NCI-H1930 (cell line): ENCODE data around the gene LAMB3.
A peak's percentile ranks its signal among the peaks of the same experiment; 100 is the strongest.
"Not testable (repeated sequence)": the region's sequence is repeated elsewhere in the genome, so short reads cannot be mapped to it uniquely, and the experiment has no call there.

ENCODE experiments used
- DNase-seq, 2 experiments: peaks; one replicate each; lab custom pipeline; 2025; lab: John Stamatoyannopoulos, UW

LAMB3 gene

DNA sequence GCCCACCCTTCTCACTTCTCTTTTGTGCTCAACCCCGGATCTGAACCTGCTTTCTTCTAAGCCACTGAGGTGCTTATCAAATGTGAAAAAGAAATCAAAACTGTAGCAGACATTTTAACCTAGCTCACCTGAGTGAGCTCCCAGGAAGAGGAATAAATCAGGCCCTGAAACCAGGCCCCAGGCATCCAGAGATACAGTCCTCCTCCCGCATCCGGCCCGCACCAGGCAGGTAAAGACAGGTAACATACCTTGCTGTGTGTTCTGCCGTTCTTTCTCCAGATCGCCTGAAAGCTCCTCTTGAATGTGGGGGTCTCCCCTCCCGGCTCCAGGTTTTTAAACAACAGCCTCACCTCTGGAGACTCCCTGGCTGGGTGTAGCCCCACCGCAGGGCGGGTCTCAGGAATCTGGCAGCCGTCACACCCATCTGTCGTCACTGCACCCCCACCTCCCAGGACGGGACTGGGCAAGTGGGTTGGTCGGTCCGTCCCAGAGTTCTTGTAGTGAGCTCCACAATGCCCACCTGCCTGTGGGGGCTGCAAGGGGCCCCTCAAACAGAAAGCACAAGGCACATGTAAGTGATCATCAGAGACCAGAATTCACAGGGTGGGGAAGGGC is at the start of gene LAMB3:
LAMB3 (minus strand) TSS at position 305 of the 615 bp plus-strand sequence. CDS start 1,481 bp downstream, outside the sequence.
- DNase-seq, result no peak

DNA sequence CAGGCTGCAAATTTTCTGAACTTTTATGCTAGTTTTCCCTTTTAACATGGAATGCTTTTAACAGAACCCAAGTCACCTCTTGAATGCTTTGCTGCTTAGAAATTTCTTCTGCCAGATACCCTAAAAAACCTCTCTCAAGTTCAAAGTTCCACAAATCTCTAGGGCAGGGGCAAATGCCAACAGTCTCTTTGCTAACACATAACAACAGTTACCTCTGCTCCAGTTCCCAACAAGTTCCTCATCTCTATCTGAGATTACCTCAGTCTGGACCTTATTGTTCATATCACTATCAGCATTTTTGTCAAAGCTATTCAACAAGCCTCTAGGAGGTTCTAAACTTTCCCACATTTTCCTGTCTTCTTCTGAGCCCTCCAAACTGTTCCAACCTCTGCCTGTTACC is 48.5 kb upstream of the LAMB3 start:
- DNase-seq, result not testable (repeated sequence)

DNA sequence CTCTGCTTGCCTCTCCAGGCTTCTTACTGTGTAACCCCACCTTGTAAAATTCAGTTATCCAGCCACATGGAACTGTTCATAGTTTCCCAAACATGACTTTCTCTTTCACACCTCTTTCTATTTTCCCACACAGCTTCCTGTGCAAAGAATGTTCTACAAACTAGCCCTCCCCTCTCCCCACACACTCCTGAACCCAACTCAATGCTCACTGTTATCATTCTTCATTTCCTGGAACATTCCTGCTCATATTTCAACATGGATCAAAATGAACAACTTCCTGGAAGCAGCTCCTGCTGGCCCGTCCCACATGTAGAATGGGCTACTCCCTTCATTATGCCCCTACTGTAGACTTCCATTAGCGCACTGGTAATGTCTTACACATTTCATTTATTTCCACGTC is 44.9 kb upstream of the LAMB3 start:
- no peak for DNase-seq

DNA sequence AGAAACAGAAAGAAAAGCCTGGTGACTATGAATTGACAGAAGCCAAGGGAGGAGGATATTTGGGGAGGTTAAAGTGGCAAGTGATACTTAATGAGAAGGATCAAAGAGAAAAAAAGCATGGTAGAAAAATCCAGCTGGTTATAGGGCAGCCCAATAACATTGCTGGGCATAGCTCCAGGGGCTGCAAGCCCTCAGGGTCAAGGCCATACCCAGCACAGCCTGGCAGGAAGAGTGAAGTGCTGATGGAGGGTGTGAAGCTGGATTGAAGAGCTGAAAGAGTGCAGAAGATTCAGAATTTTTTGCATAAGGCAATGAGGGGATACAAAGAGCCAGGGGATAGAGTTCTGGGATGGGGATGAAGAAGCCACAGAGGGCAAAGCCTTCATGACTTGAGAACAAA is 44.4 kb upstream of the LAMB3 start:
- no peak for DNase-seq

DNA sequence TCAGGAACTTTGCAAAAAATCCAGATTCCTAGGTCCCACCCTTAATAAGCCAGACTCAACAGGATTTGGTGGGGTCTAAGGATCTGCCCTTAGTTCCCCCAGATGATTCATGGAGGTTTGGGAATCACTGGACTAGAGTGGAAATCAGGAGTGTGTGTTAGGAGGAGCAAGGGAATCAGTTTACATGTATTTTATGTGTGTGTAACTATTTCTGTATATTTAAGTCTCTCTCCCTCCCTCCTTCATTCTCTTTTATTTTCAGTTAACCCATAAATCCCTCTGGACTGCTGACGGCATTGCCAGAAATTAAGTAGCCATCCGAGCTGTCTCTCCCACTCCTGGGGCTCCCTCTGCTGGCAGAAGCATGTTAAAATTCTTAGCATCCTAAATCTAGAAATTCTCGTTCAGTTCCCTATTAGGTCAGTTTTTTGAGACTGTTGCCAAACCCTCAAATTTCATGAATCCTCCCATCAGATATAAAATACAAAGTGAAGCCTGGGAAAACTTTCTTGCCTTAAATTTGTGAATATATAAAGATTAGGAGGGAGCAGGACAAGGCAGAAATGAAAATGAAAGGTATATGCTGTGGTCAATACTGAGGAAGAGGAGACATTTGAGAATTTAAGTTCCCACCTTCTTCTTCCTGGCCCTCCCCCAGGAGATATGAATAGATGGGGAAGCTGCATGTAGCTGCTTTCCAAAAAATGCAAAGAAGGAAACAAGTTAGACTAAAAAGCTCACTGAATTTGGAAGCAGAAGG is 40.7 kb upstream of the LAMB3 start:
- peak; percentile 52 to 66 for DNase-seq

DNA sequence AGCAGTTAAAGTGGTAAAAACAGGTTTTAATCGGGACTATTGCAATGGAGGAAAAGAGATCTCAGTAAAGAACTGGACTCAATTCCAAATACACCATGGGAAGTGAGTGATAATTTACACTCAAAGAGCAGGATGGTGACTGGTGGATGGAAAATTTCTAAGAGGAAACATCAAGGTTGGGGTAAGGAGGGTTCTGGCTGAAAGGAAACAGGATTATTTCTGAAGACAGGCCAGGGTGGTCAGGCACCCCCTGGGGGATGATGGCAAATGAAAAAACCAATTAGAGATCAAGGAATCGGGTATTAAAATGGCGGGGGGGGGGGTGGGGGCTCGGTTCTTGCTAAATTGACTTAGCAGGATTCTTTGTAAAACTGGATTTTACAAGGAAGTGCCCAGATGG is 40.1 kb upstream of the LAMB3 start:
- no peak for DNase-seq

DNA sequence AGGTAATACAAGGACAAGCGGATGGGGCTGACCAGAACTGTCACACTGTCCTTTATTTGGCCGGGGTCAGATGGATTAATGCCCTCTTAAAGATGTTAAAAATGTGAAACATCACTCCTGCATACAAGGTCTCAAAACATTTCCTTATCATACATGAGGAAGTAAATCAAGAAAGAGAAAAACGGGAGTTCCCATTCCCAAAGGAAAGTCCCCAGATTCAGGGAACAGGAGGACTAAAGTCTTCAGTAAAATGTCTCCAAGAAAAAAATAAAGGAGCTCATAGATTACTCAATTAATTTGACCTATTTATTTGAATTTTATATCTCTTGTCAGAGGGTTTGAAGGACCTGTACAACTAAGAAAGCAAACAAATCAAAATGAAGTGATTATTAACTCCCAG is 39.0 kb upstream of the LAMB3 start:
- no peak for DNase-seq

DNA sequence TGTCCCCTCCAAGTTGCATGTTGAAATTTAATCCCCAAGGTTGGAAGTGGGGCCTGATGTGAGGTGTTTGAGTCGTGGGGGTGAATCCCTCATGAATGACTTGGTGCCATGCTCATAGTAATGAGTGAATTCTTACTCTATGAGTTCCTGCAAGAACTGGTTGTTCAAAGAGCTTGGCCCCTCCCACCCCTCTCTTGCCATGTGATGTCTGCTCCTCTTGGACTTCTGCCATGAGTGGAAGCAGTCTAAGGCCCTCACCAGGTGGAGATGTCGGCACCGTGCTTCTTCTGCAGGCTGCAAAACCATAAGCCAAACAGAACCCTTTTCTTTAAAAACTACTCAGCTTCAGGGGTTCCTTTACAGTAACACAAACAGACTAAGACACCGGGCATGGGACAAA is 37.3 kb upstream of the LAMB3 start:
- no peak for DNase-seq

DNA sequence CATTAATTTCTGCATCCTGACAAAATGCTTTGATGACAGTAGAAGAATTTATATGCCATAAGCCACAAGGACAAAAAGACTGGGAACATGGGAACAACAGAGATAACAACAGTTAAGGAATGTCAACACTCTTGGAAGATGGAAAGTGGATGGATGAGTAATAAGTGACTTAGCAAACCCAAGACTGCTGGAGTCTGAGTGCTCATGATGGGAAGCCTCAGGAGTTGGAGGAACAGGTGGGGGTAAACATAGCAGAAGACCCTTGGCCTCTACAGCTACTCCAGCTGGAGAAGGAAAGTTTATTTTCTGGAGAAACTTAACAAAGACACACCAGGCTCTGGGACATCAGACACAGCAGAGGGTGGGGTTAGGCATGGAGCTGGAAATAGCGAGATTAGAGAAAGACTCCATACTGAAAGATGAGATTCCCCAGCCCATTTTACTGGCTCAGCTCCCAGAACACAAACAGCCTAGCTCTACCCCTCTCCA is 36.6 kb upstream of the LAMB3 start:
- DNase-seq, result no peak

DNA sequence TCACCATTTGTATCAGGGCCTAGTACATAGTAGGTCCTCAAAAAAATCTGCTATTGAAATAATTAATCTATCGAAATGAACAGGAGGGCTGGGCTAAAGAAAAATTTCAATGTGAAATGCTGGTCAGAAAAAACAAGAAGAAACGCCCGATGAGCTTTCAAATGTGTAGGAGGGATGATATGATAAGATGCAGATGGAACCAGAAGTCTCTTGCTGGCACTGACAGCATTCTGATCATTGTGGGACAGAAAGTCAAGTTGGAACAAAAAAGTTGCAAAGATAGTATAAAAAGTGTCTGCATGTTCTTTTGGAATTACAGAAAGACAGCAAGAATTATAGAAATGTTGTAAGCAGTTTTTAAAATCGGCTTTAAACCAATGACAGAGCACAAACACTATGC is 34.1 kb upstream of the LAMB3 start:
- no peak for DNase-seq

DNA sequence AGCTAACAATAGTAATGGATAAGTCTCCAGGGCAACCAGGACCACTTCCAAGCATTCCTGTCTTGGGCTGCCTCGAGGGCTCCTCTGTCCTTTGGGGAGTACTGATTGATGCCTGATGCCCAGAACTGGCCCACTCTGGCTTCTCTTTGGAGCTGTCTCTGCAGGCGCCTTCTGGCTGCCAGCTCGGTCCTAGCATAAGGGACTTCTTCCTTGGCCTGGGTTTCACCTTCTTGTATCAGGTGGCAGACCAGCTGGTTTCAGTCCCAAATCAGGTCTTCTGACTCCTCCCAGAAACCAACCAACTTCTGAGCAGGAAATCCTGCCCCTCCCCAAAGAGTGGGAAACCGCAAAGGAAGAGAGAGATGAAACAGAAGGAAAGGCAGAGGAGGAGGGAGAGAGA is 33.6 kb upstream of the LAMB3 start:
- DNase-seq, result no peak

DNA sequence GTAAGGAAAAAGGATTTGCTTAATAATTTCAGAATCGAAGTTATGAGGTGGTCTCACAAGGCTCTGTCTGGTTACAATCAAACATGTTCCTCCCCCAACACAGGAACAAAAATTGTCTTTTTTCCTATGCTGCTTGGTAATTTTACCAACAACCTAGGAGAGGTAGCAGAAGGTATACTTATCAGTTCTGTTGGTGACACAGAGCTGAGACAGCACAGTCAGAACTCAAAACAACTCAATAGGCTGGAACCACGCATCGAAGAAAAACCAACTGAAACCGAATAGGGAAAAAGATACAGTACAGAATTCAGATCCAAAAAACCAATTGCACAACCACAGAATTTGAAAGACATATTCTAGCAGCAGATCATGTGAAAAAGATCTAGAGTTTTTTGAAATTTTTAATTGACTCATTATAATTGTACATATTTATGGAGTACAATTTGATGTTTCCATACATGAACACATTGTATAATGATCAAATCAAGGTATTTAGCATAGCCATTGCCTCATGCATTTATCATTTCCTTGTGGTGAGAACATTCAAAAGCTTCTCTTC is 26.8 kb upstream of the LAMB3 start:
- DNase-seq, result no peak

DNA sequence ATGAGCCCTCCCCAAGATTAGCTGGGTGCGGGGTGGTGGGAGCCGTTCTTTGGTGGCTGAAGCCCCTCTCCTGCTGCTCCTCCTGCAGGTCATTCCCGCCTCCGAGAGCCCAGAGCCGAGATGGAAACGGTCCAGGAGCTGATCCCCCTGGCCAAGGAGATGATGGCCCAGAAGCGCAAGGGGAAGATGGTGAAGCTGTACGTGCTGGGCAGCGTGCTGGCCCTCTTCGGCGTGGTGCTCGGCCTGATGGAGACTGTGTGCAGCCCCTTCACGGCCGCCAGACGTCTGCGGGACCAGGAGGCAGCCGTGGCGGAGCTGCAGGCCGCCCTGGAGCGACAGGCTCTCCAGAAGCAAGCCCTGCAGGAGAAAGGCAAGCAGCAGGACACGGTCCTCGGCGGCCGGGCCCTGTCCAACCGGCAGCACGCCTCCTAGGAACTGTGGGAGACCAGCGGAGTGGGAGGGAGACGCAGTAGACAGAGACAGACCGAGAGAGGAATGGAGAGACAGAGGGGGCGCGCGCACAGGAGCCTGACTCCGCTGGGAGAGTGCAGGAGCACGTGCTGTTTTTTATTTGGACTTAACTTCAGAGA is 23.4 kb upstream of the LAMB3 start:
- peak in 1 of 2 experiments; percentile 1 for DNase-seq

DNA sequence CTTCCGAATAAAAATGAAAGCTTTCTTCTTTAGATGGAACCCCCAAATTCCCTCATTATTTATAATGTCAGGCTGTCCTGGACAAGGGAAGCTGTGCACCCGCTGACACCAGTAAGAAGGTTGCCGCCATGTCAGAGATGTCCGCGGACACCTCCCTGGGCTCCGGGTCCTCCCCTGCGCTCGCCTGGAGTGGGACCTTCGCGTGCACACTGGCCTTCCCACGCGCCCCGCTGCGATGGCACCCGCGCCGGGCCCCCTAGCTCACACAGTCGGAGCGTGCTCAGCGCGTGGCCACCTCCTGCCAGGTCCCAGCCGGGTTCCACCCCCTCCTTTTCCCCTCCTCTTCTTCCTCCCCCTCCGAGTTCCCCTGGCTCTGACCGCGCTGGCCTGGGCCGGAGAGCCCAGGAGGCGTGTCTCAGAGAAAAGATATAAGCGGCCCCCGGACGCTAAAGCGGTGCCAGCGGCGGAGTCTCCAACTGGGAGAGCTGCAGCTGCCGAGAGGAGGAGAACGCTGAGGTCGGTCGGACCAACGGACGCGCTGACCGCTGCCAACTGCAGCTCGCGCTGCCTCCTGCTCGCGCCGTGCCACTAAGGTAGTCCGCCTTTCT is 22.8 kb upstream of the LAMB3 start, which contains the start of gene G0S2:
G0S2 (plus strand) TSS at position 456 of the 608 bp plus-strand sequence. CDS start 273 bp downstream, outside the sequence.
- DNase-seq, result peak; percentile 6 to 7

DNA sequence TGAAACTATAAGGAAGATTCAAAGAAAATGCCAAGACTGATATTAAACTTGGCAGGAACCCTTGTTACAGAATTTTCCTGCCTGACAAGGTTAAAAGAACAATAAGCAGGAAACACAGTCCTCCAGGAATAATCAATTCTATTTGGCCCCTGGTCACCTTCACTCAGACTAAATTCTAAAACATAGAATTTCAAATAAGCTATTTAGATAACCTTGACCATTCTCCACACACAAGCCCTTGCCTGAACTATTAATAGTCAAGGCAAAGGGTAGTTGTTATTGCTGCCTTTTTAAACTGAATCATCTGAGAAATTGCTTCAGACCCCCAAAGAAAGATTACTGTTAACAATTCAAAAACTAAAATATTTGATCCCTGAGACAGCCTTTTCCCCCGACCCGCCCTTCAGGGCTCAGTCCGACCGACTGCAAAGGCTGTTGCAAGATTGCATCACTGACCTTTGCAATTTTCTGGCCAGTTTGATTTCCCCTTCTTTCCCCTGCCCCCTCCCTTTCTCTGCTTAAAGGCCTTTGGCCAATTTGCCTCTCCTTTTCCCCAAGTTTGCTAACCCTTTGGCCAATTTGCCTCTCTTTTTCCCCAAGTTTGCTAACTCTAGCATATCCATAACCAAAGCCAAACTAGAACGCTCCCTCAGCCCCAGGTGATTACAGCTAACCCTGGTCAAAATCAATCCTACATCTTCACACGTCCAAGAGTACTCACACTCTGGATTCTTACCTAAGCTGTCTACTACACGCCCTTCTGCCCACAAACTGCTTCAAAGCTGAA is 21.6 kb upstream of the LAMB3 start:
- no peak for DNase-seq

DNA sequence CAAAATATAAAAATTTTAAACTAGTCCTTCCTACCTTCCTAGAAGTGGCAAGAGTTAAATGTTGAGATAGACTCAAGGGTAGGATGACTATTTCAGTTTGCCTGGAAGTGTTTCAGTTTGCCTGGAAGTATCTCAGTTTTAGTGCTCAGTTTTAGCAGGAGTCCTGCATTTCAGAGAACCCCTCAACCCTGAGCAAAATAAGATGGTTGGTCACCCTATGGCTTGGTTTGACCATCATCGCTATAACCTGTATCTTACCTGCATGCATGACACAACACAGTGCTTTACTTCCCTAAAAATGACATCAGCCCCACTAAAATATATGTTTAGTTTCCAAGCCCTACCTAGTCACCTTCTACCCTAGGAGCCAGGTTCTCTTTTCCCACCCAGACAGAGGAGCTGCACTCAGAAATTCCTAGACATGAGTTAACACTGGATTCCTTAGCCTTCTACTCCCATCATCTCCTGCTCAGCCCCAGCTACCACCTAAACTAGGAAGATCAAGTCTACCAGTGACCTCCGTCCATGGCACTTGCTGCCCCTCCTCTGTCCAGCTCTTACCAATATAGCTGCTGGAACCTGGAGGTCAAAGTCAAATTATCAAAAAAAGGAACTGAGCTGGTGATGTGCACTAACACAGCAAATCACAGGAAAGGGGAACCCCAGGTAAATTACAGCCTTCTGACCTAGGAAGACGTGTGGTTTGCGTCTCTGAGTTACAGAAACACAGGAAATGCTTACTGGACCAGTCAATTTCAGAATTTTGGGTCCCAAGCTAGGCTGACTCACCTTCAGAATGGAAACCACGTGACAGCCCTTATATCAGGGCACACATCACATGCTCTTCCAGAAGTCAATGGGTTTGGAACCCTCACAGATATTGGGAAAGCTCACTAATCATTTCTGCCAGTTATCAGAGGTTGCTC is 20.7 kb upstream of the LAMB3 start:
- DNase-seq, result no peak

DNA sequence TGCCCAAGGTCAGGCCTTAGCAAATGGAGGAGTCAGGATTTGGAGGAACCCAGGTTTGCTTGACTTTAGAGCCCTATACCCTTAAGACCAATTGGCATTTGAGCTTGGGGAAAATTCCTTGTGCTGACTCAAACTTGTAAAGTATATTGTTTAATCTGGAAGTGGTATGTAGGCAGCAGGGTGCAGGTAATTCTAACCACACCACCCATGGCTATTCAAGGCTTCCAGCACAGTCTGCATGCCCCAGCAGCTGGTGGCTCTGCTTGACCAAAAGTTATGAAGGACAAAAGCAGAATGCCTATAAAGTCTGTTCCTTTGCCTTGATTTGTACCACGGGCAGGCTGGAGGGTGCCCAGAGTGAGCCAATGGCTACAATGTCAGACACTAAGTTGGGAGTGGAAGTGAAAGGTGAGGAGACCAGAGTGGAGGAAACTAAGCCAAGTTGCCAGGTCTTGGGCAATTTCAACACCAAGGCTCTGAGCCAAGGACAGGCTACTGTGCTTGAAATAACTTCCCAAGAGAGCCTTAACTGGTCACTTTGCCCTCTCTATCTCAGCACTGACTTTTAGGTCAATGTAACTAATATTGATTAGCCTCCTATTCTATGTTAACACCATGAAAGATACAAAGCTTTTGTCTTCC is 18.3 kb upstream of the LAMB3 start:
- no peak for DNase-seq

DNA sequence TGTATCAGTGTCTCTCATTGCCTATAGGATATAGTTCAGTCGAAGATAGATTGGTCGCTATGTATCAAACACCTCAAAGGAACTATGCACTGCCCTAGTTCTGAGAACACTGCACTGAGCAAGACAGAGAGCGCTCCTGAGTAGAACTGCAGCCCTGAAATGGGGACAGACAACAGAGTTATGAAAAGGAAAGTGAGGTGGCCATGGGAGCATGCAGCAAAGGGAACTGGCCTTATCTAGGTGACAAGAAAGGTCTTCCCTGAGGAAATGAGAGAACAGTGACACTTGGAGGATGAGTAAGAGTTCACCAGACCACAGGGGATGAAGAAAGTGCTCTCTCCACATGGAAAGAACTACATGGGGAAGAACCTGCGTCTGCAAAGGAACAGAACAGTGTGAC is 15.5 kb upstream of the LAMB3 start:
- no peak for DNase-seq

DNA sequence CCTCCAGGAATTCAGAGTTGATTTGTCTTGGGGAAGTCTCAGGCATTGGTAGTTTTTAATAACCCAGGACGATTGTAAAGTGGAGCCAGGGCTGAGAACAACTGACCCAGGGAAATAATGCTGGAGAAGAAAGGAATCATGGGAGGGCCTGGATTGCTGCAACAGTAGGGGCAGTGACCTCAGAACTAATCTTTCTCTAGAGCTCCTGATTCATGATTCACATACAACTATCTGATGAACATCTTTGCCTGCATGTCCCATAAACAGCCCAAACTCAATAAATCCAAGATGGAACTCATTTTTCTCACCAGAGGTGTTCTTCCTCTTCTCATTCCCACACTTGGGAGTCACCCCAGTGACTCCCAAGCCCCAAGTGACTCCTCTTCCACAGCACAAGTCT is 14.9 kb upstream of the LAMB3 start:
- no peak for DNase-seq

DNA sequence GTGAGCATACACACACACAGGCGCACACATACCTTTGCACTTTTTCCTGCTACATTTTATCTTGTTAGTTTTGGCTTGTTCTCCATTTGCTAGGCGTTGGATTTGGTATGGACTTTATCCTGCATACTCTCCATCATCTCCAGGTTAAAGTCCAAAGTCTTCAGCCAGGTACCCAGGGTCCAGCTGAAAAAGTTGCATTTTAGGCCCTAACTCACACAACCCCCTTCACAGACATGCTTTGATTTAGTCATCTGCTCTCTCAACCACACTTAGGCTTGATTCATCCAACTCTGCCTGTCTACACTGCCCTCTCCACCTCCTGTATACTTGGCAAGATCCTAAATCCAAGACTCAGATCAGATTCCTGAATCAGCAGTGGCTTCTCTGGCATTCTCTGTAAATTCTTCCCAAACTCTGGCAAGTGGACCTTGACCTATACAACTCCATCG is 10.7 kb upstream of the LAMB3 start:
- DNase-seq, result no peak
